OCI-LY3 (cell line): ENCODE results near the gene PCNX1.

ENCODE experiments used
- CTCF ChIP-seq: fragments of 200-600, 300-600 bp; sonication (generic); IDR thresholded peaks from 2 replicates; pipeline ENCODE4 v1.5.1; 2014; ENCODE audit warnings: antibody characterized with exemption, low read length, low read depth
- EZH2phosphoT487 ChIP-seq: fragments of 200-600 bp; shearing (Covaris generic); IDR thresholded peaks from 2 replicates; pipeline ENCODE4 v1.6.1; 2018; ENCODE audit warnings: antibody characterized with exemption, mixed run types, low read depth

DNA sequence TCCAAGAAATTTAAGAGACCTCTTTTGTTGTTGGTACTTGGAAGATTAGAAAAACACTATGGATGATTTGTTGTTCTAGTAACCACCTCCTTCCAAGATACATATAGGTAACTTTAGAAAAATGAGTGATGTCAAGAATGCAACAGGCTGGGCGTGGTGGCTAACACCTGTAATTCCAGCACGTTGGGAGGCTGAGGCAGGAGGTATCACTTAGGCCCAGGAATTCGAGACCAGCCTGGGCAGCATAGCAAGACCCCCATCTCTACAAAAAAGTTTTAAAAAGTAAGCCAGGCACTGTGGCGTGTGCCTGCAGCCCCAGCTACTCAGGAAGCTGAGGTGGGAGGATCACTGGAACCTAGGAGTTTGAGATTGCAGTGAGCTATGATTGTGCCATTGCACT lies 97.8 kb downstream of the PCNX1 start:
- TF ChIP-seq CTCF: no peak
- TF ChIP-seq EZH2phosphoT487: no peak
